H9 (cell line): ENCODE data around the gene DNAJC6. TPM values are rescaled to one million over a fixed set of nuclear protein-coding genes. Genes with fewer than 3 reads are reported as not detected.

Experiments
- DNase-seq: peaks from one replicate; pipeline ENCODE4 v3.0.0-alpha.2; 2017
- H2AFZ ChIP-seq: one replicate; pipeline ENCODE4 v1.6.1; 2013; ENCODE audit warnings: mild to moderate bottlenecking, low read length, control low read depth, moderate library complexity
- H2AK5ac ChIP-seq: 2 replicates; pipeline ENCODE4 v1.6.1; 2013; ENCODE audit warnings: low read length, control low read depth, mixed read lengths; ENCODE audit not compliant: insufficient read length
- H2BK120ac ChIP-seq: one replicate; pipeline ENCODE4 v1.6.1; 2013; ENCODE audit warnings: low read depth, mild to moderate bottlenecking, low read length, control low read depth, inconsistent platforms; ENCODE audit not compliant: poor library complexity, severe bottlenecking
- H2BK12ac ChIP-seq: 2 replicates; pipeline ENCODE4 v1.6.1; 2013; ENCODE audit warnings: low read length, control low read depth, mixed read lengths, low read depth; ENCODE audit not compliant: insufficient read length
- H2BK15ac ChIP-seq: 2 replicates; pipeline ENCODE4 v1.6.1; 2013; ENCODE audit warnings: low read depth, low read length, control low read depth
- H2BK20ac ChIP-seq: one replicate; pipeline ENCODE4 v1.6.1; 2013; ENCODE audit warnings: low read depth, mild to moderate bottlenecking, low read length, control low read depth, inconsistent platforms; ENCODE audit not compliant: poor library complexity, severe bottlenecking
- H2BK5ac ChIP-seq: 2 replicates; pipeline ENCODE4 v1.6.1; 2013; ENCODE audit warnings: low read length, control low read depth, mixed read lengths; ENCODE audit not compliant: insufficient read length
- H3K14ac ChIP-seq: 2 replicates; pipeline ENCODE4 v1.6.1; 2013; ENCODE audit warnings: low read length, control low read depth; ENCODE audit not compliant: insufficient read depth
- H3K18ac ChIP-seq: 2 replicates; pipeline ENCODE4 v1.6.1; 2013; ENCODE audit warnings: low read depth, mild to moderate bottlenecking, mixed read lengths, low read length, control low read depth; ENCODE audit not compliant: insufficient read length
- H3K23ac ChIP-seq: 2 replicates; pipeline ENCODE4 v1.6.1; 2013; ENCODE audit warnings: low read length, control low read depth, mixed read lengths, low read depth; ENCODE audit not compliant: insufficient read length
- H3K23me2 ChIP-seq: 2 replicates; pipeline ENCODE4 v1.6.1; 2013; ENCODE audit warnings: low read depth, mild to moderate bottlenecking, mixed read lengths, low read length, control low read depth; ENCODE audit not compliant: insufficient read length, poor library complexity, severe bottlenecking
- H3K27ac ChIP-seq: 2 replicates; pipeline ENCODE4 v1.5.1; 2013; ENCODE audit warnings: low read length, control low read depth, mixed read lengths, low read depth; ENCODE audit not compliant: insufficient read length
- H3K27me3 ChIP-seq: 2 replicates; pipeline ENCODE4 v1.6.1; 2013; ENCODE audit warnings: low read length, control low read depth, inconsistent platforms; ENCODE audit not compliant: insufficient read depth
- H3K4ac ChIP-seq: 2 replicates; pipeline ENCODE4 v1.6.1; 2013; ENCODE audit warnings: low read depth, mild to moderate bottlenecking, control low read depth, inconsistent platforms, low read length, moderate library complexity
- H3K4me1 ChIP-seq: 2 replicates; pipeline ENCODE4 v1.6.1; 2013; ENCODE audit warnings: low read length, control low read depth, inconsistent platforms; ENCODE audit not compliant: insufficient read depth
- H3K4me2 ChIP-seq: 2 replicates; pipeline ENCODE4 v1.6.1; 2013; ENCODE audit warnings: low read length, control low read depth, mixed read lengths; ENCODE audit not compliant: insufficient read length, insufficient read depth
- H3K56ac ChIP-seq: 2 replicates; pipeline ENCODE4 v1.6.1; 2013; ENCODE audit warnings: low read depth, mild to moderate bottlenecking, mixed read lengths, low read length, control low read depth; ENCODE audit not compliant: insufficient read length
- H3K79me1 ChIP-seq: 2 replicates; pipeline ENCODE4 v1.6.1; 2013; ENCODE audit warnings: low read depth, mild to moderate bottlenecking, moderate library complexity, low read length, control low read depth, inconsistent platforms; ENCODE audit not compliant: insufficient read depth, poor library complexity, severe bottlenecking
- H3K79me2 ChIP-seq: 2 replicates; pipeline ENCODE4 v1.6.1; 2013; ENCODE audit warnings: low read length, control low read depth, inconsistent platforms; ENCODE audit not compliant: insufficient read depth
- H3K9ac ChIP-seq: 2 replicates; pipeline ENCODE4 v1.6.1; 2013; ENCODE audit warnings: low read length, control low read depth, mixed read lengths; ENCODE audit not compliant: insufficient read length; ENCODE audit errors: extremely low read depth
- H3K9me3 ChIP-seq: one replicate; pipeline ENCODE4 v1.6.1; 2013; ENCODE audit warnings: low read depth, low read length, inconsistent platforms; ENCODE audit not compliant: control insufficient read depth
- H3T11ph ChIP-seq: one replicate; pipeline ENCODE4 v1.6.1; 2013; ENCODE audit warnings: mild to moderate bottlenecking, low read length, control low read depth, inconsistent platforms
- H4K20me1 ChIP-seq: one replicate; pipeline ENCODE4 v1.6.1; 2013; ENCODE audit not compliant: control insufficient read depth, insufficient read length, insufficient read depth
- H4K5ac ChIP-seq: 2 replicates; pipeline ENCODE4 v1.6.1; 2013; ENCODE audit warnings: low read depth, mild to moderate bottlenecking, mixed read lengths, low read length, control low read depth; ENCODE audit not compliant: insufficient read length
- H4K8ac ChIP-seq: replicated peaks from 2 replicates; pipeline ENCODE4 v1.6.1; 2013; ENCODE audit warnings: low read length, control low read depth, mixed read lengths, low read depth; ENCODE audit not compliant: insufficient read length
- H4K91ac ChIP-seq: 2 replicates; pipeline ENCODE4 v1.6.1; 2013; ENCODE audit warnings: low read depth, mild to moderate bottlenecking, moderate library complexity, mixed read lengths, low read length, control low read depth; ENCODE audit not compliant: insufficient read length
- H3K27ac Mint-ChIP-seq, 3 experiments: 2 replicates in 2 of 3; 3 replicates in 1 of 3; pipeline ENCODE4 v1.8.0; 2020 to 2021; ENCODE audit warnings: mixed read lengths in 3 of 3, mild to moderate bottlenecking in 1 of 3, moderate library complexity in 1 of 3
- H3K27me3 Mint-ChIP-seq: 2 replicates; pipeline ENCODE4 v1.8.0; 2021; ENCODE audit warnings: low read depth, mild to moderate bottlenecking, moderate library complexity, mixed read lengths
- H3K36me3 Mint-ChIP-seq, 3 experiments: 2 replicates in 2 of 3; 3 replicates in 1 of 3; pipeline ENCODE4 v1.8.0; 2020 to 2021; ENCODE audit warnings: low read depth in 3 of 3, mixed read lengths in 3 of 3; ENCODE audit not compliant: insufficient read depth in 1 of 3
- H3K4me1 Mint-ChIP-seq, 2 experiments: 2 replicates each; pipeline ENCODE4 v1.8.0; 2020; ENCODE audit warnings: mixed read lengths in 2 of 2
- H3K4me3 Mint-ChIP-seq, 2 experiments: 2 replicates in 1 of 2; 3 replicates in 1 of 2; pipeline ENCODE4 v1.8.0; 2020 to 2021; ENCODE audit warnings: mild to moderate bottlenecking in 2 of 2, mixed read lengths in 2 of 2, moderate library complexity in 1 of 2
- H3K9me3 Mint-ChIP-seq, 2 experiments: 2 replicates in 1 of 2; 3 replicates in 1 of 2; pipeline ENCODE4 v1.8.0; 2020; ENCODE audit warnings: mild to moderate bottlenecking in 2 of 2, mixed read lengths in 2 of 2, moderate library complexity in 1 of 2
- CTCF ChIP-seq: fragments of 200-600 bp; sonication (generic); conservative IDR thresholded peaks from 3 replicates; pipeline ENCODE4 v1.8.0; 2021; ENCODE audit warnings: antibody characterized with exemption, mild to moderate bottlenecking
- WGBS: extraction: QIAGEN DNeasy Blood & Tissue Kit; methylation state at CpG from one replicate; pipeline ENCODE4 v1.1.7; 2013; ENCODE audit warnings: missing lambda C conversion rate, low lambda C conversion rate, mixed read lengths; ENCODE audit not compliant: insufficient read length; ENCODE audit errors: extremely low coverage; 5-methylcytosine and 5-hydroxymethylcytosine counted together
- total RNA-seq: library from RNA; stranded (reverse); gene quantifications from 2 replicates; pipeline ENCODE4 v1.2.1, GENCODE V29; 2021

DNAJC6 gene
- total RNA-seq, 1 experiment from 2014 or later, result 2.2 TPM

GRCh38 chr1:65398083-65398482, 88.7 kb downstream of the DNAJC6 start:
- Mint-ChIP-seq H3K36me3 (no peaks in the 10 kb centered on the region; a peak in 1 of 7 replicates), H3K4me1 (peaks cover 4 to 5% of the 10 kb centered on the region in 2 experiments), H3K9me3 (no peaks in the 10 kb centered on the region), H3K27me3 (no peaks in the 10 kb centered on the region), H3K27ac (no peak overlapping the region), H3K4me3 (no peak overlapping the region)
- Histone ChIP-seq H3K14ac (no peak overlapping the region), H2BK15ac (no peak overlapping the region), H3T11ph (no peak overlapping the region), H3K56ac (no peak overlapping the region), H3K27me3 (no peaks in the 10 kb centered on the region), H3K4ac (no peak overlapping the region), H2AFZ (no peak overlapping the region), H3K4me1 (no peaks in the 10 kb centered on the region), H4K20me1 (no peaks in the 10 kb centered on the region), H2BK5ac (no peak overlapping the region), H3K27ac (no peak overlapping the region), H3K23ac (no peak overlapping the region), H4K8ac (no peak overlapping the region), H3K79me1 (no peaks in the 10 kb centered on the region), H2BK20ac (no peak overlapping the region), H4K5ac (no peak overlapping the region), H3K23me2 (no peaks in the 10 kb centered on the region), H2AK5ac (no peak overlapping the region), H3K9ac (no peak overlapping the region), H2BK12ac (no peak overlapping the region), H4K91ac (no peak overlapping the region), H3K9me3 (no peaks in the 10 kb centered on the region), H2BK120ac (no peak overlapping the region), H3K4me2 (no peak overlapping the region), H3K79me2 (no peaks in the 10 kb centered on the region), H3K18ac (no peak overlapping the region)
- TF ChIP-seq CTCF, result no peak
- no CpG with 5 or more reads among the region's 1 CpG for WGBS
- no peak for DNase-seq
